HepG2 (cell line): ENCODE results near the gene LTC4S. TPM values are rescaled to one million over a fixed set of nuclear protein-coding genes. Genes with fewer than 3 reads are reported as not detected.

Experiments used
- AHR ChIP-seq: IDR thresholded peaks from 2 replicates; pipeline ENCODE4 v1.6.1; 2018; ENCODE audit warnings: missing genetic modification reagents, missing compliant biosample characterization
- ATRX ChIP-seq: sonication (generic); formaldehyde crosslinking; IDR thresholded peaks from 2 replicates; pipeline ENCODE4 v1.4.0; 2020; ENCODE audit warnings: missing genetic modification reagents, borderline replicate concordance
- KDM2A ChIP-seq: sonication (generic); formaldehyde crosslinking; IDR thresholded peaks from 2 replicates; pipeline ENCODE4 v1.4.0; 2020; ENCODE audit warnings: low read depth, missing genetic modification reagents, borderline replicate concordance
- KLF6 ChIP-seq: IDR thresholded peaks from 2 replicates; pipeline ENCODE4 v1.8.0; 2016; ENCODE audit warnings: missing biosample characterization, missing genetic modification reagents
- MAFG ChIP-seq: sonication (generic); formaldehyde crosslinking; IDR thresholded peaks from 2 replicates; pipeline ENCODE4 v1.5.1; 2020; ENCODE audit warnings: mild to moderate bottlenecking, missing genetic modification reagents
- MZF1 ChIP-seq: sonication (generic); formaldehyde crosslinking; IDR thresholded peaks from 2 replicates; pipeline ENCODE4 v1.8.1; 2023; ENCODE audit warnings: mild to moderate bottlenecking, missing genetic modification reagents, borderline replicate concordance
- RAD51 ChIP-seq: fragments of 450-650 bp; IDR thresholded peaks from 2 replicates; pipeline ENCODE4 v1.6.1; 2016; ENCODE audit warnings: borderline replicate concordance
- RFX1 ChIP-seq: fragments of 450-650 bp; IDR thresholded peaks from 2 replicates; pipeline ENCODE4 v1.6.1; 2017
- SCMH1 ChIP-seq: sonication (generic); formaldehyde crosslinking; IDR thresholded peaks from 2 replicates; pipeline ENCODE4 v1.9.0; 2021; ENCODE audit warnings: missing genetic modification reagents, mild to moderate bottlenecking, borderline replicate concordance
- TARDBP ChIP-seq: sonication (generic); formaldehyde crosslinking; IDR thresholded peaks from 2 replicates; pipeline ENCODE4 v1.8.0; 2022; ENCODE audit warnings: mild to moderate bottlenecking, missing genetic modification reagents
- ZNF296 ChIP-seq: sonication (generic); formaldehyde crosslinking; conservative IDR thresholded peaks from 2 replicates; pipeline ENCODE4 v1.5.0; 2020; ENCODE audit warnings: mild to moderate bottlenecking, missing genetic modification reagents
- ZNF562 ChIP-seq: sonication (generic); formaldehyde crosslinking; IDR thresholded peaks from 2 replicates; pipeline ENCODE4 v1.8.0; 2022; ENCODE audit warnings: missing genetic modification reagents, borderline replicate concordance
- ZNF670 ChIP-seq: sonication (generic); formaldehyde crosslinking; IDR thresholded peaks from 2 replicates; pipeline ENCODE4 v1.8.0; 2022; ENCODE audit warnings: mild to moderate bottlenecking, missing genetic modification reagents, borderline replicate concordance
- polyA plus RNA-seq, 8 experiments: library from polyadenylated mRNA; depleted of rRNA in 3 of 8; stranded (reverse) in 7 of 8; unstranded in 1 of 8; fragments of >200 nt; fragmentation: Illumina TruSeq in 4 of 8; extraction: Trizol in 4 of 8; gene quantifications; 2 replicates each; pipeline versions ENCODE4 v1.2.1 to v1.2.3, GENCODE V29; 2011 to 2016; ENCODE audit warnings: low read depth in 4 of 8, missing spikeins in 1 of 8, mixed read lengths in 1 of 8; ENCODE audit not compliant: insufficient read depth in 1 of 8
- total RNA-seq, 5 experiments: library from RNA; depleted of rRNA; stranded (reverse); fragments of >200 nt; fragmentation: Illumina TruSeq; extraction: Trizol; gene quantifications; 2 replicates each; pipeline ENCODE4 v1.2.3, GENCODE V29; 2016; ENCODE audit warnings: low read depth in 1 of 5
- TF ChIP-seq, protein P1 (sequence below): sonication (generic); formaldehyde crosslinking; IDR thresholded peaks from 2 replicates; pipeline ENCODE4 v1.4.0; 2020; ENCODE audit warnings: missing genetic modification reagents
- TF ChIP-seq, protein P2 (sequence below): sonication (generic); formaldehyde crosslinking; IDR thresholded peaks from 2 replicates; pipeline ENCODE4 v1.5.0; 2020; ENCODE audit warnings: missing genetic modification reagents
- TF ChIP-seq, protein P3 (sequence below): sonication (generic); formaldehyde crosslinking; IDR thresholded peaks from 2 replicates; pipeline ENCODE4 v1.5.0; 2020; ENCODE audit warnings: mild to moderate bottlenecking, missing genetic modification reagents
- TF ChIP-seq, protein P4 (sequence below): sonication (generic); formaldehyde crosslinking; IDR thresholded peaks from 2 replicates; pipeline ENCODE4 v1.4.0; 2020; ENCODE audit warnings: missing genetic modification reagents
- TF ChIP-seq, protein P5 (sequence below): fragments of 450-650 bp; IDR thresholded peaks from 2 replicates; pipeline ENCODE4 v1.6.1; 2017; ENCODE audit warnings: mild to moderate bottlenecking

LTC4S gene
- total and polyA plus RNA-seq, 2 of the 13 experiments (the other 11 are each of a cell fraction or from before 2014, with no cell fraction given) = 0.35 TPM; not detected in 1

DNA sequence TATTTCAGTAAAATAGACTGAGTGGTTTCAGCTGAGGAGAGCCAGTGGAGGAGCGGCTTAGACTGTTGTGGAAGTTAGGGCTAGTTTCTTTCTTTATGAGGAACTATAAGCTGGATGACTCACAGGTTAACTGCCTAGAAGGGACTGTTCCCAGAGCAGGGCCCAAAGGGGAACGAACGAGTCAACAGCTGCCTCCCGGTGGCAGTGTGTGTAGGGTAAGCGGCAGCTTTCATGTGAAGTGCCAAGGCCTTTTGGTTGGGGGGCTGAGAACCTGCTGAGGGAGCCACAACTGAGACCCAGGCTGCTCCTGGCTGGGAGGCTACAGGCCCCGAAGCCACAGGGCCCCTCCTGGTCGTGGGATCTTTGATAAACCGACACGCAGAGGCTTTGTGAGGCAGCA lies 33.9 kb downstream of the LTC4S start (continued):
- TF ChIP-seq AHR (CRISPR knock-in tag) (no peak), RAD51 (no peak), ZNF562 (CRISPR knock-in tag) (no peak), KDM2A (CRISPR knock-in tag) (no peak), SCMH1 (CRISPR knock-in tag) (no peak), ZNF296 (CRISPR knock-in tag) (no peak), RFX1 (no peak), MZF1 (CRISPR knock-in tag) (no peak), TARDBP (CRISPR knock-in tag) (no peak), ZNF670 (CRISPR knock-in tag) (no peak), ATRX (CRISPR knock-in tag) (no peak), MAFG (no peak), KLF6 (CRISPR knock-in tag) (no peak)
- TF ChIP-seq, protein P1, sequence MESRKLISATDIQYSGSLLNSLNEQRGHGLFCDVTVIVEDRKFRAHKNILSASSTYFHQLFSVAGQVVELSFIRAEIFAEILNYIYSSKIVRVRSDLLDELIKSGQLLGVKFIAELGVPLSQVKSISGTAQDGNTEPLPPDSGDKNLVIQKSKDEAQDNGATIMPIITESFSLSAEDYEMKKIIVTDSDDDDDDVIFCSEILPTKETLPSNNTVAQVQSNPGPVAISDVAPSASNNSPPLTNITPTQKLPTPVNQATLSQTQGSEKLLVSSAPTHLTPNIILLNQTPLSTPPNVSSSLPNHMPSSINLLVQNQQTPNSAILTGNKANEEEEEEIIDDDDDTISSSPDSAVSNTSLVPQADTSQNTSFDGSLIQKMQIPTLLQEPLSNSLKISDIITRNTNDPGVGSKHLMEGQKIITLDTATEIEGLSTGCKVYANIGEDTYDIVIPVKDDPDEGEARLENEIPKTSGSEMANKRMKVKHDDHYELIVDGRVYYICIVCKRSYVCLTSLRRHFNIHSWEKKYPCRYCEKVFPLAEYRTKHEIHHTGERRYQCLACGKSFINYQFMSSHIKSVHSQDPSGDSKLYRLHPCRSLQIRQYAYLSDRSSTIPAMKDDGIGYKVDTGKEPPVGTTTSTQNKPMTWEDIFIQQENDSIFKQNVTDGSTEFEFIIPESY = peak; percentile 44; the same call in 1 of the 2 replicates
- TF ChIP-seq, protein P2, sequence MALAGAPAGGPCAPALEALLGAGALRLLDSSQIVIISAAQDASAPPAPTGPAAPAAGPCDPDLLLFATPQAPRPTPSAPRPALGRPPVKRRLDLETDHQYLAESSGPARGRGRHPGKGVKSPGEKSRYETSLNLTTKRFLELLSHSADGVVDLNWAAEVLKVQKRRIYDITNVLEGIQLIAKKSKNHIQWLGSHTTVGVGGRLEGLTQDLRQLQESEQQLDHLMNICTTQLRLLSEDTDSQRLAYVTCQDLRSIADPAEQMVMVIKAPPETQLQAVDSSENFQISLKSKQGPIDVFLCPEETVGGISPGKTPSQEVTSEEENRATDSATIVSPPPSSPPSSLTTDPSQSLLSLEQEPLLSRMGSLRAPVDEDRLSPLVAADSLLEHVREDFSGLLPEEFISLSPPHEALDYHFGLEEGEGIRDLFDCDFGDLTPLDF (CRISPR knock-in tag) = no peak
- TF ChIP-seq, protein P3, sequence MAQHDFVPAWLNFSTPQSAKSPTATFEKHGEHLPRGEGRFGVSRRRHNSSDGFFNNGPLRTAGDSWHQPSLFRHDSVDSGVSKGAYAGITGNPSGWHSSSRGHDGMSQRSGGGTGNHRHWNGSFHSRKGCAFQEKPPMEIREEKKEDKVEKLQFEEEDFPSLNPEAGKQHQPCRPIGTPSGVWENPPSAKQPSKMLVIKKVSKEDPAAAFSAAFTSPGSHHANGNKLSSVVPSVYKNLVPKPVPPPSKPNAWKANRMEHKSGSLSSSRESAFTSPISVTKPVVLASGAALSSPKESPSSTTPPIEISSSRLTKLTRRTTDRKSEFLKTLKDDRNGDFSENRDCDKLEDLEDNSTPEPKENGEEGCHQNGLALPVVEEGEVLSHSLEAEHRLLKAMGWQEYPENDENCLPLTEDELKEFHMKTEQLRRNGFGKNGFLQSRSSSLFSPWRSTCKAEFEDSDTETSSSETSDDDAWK = no peak
- TF ChIP-seq, protein P4, sequence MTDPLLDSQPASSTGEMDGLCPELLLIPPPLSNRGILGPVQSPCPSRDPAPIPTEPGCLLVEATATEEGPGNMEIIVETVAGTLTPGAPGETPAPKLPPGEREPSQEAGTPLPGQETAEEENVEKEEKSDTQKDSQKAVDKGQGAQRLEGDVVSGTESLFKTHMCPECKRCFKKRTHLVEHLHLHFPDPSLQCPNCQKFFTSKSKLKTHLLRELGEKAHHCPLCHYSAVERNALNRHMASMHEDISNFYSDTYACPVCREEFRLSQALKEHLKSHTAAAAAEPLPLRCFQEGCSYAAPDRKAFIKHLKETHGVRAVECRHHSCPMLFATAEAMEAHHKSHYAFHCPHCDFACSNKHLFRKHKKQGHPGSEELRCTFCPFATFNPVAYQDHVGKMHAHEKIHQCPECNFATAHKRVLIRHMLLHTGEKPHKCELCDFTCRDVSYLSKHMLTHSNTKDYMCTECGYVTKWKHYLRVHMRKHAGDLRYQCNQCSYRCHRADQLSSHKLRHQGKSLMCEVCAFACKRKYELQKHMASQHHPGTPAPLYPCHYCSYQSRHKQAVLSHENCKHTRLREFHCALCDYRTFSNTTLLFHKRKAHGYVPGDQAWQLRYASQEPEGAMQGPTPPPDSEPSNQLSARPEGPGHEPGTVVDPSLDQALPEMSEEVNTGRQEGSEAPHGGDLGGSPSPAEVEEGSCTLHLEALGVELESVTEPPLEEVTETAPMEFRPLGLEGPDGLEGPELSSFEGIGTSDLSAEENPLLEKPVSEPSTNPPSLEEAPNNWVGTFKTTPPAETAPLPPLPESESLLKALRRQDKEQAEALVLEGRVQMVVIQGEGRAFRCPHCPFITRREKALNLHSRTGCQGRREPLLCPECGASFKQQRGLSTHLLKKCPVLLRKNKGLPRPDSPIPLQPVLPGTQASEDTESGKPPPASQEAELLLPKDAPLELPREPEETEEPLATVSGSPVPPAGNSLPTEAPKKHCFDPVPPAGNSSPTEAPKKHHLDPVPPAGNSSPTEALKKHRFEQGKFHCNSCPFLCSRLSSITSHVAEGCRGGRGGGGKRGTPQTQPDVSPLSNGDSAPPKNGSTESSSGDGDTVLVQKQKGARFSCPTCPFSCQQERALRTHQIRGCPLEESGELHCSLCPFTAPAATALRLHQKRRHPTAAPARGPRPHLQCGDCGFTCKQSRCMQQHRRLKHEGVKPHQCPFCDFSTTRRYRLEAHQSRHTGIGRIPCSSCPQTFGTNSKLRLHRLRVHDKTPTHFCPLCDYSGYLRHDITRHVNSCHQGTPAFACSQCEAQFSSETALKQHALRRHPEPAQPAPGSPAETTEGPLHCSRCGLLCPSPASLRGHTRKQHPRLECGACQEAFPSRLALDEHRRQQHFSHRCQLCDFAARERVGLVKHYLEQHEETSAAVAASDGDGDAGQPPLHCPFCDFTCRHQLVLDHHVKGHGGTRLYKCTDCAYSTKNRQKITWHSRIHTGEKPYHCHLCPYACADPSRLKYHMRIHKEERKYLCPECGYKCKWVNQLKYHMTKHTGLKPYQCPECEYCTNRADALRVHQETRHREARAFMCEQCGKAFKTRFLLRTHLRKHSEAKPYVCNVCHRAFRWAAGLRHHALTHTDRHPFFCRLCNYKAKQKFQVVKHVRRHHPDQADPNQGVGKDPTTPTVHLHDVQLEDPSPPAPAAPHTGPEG (CRISPR knock-in tag) = no peak
- TF ChIP-seq, protein P5, sequence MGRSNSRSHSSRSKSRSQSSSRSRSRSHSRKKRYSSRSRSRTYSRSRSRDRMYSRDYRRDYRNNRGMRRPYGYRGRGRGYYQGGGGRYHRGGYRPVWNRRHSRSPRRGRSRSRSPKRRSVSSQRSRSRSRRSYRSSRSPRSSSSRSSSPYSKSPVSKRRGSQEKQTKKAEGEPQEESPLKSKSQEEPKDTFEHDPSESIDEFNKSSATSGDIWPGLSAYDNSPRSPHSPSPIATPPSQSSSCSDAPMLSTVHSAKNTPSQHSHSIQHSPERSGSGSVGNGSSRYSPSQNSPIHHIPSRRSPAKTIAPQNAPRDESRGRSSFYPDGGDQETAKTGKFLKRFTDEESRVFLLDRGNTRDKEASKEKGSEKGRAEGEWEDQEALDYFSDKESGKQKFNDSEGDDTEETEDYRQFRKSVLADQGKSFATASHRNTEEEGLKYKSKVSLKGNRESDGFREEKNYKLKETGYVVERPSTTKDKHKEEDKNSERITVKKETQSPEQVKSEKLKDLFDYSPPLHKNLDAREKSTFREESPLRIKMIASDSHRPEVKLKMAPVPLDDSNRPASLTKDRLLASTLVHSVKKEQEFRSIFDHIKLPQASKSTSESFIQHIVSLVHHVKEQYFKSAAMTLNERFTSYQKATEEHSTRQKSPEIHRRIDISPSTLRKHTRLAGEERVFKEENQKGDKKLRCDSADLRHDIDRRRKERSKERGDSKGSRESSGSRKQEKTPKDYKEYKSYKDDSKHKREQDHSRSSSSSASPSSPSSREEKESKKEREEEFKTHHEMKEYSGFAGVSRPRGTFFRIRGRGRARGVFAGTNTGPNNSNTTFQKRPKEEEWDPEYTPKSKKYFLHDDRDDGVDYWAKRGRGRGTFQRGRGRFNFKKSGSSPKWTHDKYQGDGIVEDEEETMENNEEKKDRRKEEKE = no peak
